HG02970 (cell line): ENCODE data around the gene SEH1L.
A peak's percentile ranks its signal among the peaks of the same experiment; 100 is the strongest.
"Not testable (repeated sequence)": the region's sequence is repeated elsewhere in the genome, so short reads cannot be mapped to it uniquely, and the experiment has no call there.

ENCODE experiments used
- ATAC-seq: cut with Tn5 transposase; IDR thresholded peaks from one replicate; pipeline ENCODE4 v1.9.1; 2021; ENCODE audit warnings: mild to moderate bottlenecking, moderate library complexity, moderate number of reproducible peaks; ENCODE audit not compliant: unreplicated experiment, low FRiP score

The SEH1L gene

DNA sequence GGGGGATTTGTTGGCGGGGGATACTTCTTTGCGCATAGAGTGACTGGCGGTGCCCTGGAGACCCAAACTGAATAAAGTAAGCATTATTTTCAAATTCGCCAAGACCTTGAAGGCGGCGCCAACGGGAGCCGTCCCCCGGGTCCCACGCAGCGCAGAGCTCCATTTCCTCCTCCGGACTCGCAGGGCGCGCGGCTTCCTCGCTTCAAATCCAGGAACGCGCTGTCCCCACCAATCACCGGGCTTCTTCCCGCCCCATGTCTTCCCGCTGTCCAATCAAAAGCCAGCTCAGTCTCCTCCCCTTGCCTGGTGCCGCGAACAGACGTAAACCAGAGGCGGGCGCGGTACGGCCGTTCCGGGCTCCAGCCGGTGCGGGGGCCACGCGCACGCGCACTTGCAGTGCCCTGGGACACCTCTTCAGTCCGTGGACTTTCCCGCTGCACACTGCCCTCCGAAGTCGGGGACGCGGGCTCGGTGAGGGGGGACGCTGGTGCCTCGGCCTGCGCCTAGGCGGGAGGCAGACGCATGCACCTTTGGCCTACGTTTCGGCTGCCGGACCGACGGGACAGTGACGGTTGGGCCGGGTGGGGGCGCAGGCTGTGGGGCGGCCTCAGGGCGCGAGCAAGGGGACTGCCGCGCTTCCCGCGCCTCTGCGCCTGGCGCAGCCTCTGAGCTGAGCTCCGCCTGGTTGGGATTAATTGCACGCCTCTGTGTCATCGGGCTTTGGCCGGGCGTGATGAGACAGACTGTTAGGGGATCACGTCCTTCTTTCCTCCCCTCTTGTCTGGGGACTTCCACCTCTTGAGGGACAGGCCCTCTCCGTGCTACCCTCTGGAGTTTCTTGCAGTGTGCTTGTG, 43.4 kb downstream of the SEH1L start, which contains the start of gene CEP192:
Gene CEP192 (plus strand): TSS at position 396 of the 854 bp plus-strand sequence. CDS start 8,063 bp downstream, outside the sequence.
- ATAC-seq = peak; percentile 93

DNA sequence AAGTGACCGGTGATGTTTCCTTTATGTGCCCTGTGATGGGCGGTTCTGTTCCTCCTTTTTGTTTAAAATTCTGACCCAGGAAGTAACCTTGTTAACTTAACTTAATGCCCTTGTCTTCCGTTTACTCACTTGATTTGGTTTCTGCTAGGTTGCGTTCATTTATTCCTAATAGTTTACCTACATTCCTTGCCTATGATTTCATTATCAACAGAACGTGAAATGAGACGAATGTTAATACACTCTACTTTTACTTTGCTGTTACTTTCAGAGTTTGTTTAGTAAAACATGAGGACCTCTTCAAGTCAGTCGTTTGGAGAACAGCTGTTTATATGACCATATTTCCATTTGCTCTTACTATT, 44.0 kb downstream of the SEH1L start:
- no peak for ATAC-seq

DNA sequence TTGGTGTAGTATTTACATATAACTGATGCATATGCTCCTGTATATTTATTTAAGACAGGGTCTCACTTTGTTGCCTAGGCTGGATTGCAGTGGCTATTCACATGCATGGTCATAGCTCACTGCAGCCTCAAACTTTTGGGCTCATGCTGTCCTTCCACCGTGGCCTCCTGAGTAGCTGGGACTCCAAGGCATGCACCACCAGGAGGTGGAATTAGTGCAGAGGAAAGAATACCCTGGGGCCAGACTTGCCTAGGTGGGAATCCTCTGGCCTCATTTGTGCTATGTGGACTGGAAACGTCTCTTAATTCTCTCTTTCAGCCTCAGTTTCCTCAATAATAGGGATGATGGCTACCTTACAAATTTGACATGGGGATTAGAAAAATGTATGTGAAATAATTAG, 45.6 kb downstream of the SEH1L start:
- no peak for ATAC-seq

DNA sequence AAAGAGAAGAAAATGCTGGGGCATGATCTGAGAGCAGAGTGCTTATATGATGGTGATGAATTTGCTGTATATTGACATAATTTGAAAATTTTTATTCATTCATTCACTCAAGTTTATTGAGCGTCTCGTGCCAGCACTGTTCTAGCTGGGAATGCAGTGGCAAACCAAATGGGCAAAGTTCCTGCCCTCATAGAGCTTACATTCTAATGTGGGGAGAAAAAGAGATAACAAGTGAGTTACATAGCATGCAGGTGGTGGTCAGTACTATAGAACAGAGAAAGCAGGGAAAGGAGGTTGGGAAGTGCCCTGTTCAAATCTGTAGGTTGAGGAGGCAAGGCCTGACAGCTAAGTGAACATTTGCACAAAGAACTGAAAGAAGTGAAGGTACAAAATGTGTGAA, 47.6 kb downstream of the SEH1L start:
- ATAC-seq = no peak

DNA sequence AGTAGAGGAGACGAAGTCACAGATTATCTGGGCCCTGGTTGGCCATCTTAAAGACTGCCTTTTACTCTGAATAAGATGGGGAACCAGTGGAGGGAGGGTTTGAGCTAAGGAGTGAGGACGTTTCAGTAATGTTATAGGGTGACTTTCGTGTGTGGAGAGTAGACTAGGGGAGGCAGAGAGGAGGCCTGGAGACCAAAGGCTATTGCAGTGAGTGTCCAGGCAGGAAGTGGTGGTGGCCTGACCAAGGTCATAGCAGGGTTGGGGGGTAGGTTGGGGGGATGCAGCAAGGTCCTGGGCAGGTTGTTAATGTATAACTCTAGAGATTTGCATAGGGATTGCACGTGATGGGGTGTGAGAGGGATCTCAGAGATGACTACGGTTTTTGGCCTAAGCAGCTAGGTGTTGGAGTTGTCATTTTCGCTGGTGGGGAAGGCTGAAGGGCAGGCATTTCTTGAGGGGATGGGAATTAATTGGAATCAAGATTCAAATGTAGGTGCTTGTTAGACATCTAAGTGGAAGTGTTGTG, 48.2 kb downstream of the SEH1L start:
- no peak for ATAC-seq

DNA sequence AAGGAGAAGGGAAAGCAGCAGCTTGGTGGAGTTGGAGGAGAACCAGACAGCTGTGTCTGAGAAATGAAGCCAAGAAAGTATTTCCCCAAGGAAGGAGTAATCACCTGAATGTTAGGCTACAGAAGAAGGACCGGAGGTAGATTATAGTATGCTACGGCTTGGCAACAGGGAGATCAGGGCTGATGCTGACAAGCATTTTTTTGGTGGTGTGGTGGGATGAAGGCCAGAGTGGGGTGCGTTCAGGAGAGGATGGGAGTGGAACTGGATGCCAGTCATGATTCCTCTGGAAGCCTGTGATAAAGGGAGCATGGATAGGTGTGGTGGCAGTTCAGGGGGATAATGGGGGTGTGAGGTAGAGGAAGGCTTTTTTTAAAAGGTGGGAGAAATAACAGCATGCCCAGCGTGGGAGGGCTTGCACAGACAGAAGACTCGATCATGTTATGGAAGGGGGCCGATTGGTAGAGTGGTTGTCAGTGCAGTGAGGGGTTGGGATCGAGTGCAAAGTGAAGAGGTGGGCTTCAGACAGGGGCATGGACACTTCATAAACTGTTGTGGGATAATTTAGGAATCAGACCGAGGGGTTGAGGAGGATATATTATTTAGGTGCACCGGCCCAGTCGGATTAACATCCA, 49.0 kb downstream of the SEH1L start:
- no peak for ATAC-seq

DNA sequence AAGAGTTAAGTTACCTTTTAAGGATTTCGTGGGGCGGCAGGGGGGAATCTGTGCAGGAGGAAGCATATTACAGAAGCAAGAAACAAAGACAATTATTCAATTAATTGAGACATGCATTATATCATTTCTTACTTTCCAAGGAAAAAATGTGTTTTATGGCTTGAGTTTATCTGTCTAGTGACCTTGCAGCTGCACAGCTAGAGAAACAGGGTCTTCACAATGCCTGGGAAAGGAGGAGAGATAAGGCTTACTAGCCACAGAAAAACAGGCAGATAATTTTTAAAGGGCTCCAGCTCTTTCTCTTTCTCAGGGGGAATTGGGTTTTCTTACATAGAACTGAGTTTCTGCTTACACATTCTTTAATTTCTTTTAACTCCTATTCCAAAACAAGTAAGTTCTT, 49.5 kb downstream of the SEH1L start:
- not testable (repeated sequence) for ATAC-seq

DNA sequence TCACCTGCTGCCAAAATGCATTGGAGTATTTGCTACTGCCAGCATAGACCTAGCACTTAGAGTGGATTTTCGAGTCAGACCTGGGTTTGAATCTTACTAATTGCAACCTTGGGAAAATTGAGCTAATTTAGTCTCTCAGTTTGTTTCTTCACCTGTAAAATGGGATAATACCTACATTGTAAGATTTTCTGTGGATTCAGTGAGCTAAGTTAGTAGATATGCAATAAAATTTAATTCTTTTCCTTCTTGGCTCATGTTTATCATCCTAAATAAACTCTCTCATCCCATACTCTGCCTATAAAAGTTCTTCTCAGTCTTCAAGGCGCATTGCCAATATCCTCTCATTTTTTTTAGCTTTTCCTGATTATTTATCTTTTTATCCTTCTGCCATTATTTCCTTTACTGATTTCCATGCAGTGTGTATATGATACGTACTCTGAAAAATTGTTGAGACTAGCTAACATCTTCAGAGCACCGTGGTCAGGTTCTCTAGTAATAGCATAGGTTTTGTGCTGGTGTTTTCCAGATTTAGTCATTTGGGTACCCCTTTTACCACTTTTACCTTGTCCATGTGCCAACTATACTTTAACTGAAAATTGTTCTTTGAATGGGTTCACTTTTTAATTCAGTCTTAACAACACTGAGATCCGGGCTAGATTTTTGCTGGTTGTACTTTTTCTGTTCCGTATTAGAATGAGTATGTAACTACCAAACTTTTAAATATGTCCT, 50.7 kb downstream of the SEH1L start:
- no peak for ATAC-seq

DNA sequence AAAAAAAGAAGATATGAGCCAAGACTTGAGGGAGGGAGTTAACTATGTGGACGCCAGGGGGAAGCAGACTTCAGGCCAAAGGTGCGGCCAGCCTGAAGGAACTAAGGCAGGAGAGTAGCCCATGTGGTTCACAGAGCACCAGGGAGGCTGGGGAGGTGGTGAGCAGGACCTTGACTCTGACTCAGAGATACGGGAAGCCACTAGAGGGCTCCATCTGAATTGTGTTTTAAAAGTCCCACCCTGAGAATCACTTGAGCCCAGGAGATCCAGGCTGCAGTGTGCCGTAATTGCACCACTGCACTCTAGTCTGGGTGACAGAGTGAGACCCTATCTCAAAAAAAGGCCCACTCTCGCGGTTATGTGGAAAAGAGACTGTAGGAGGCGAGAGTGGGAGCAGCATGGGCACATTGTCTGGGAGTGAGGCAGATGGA, 55.7 kb downstream of the SEH1L start:
- ATAC-seq = no peak

DNA sequence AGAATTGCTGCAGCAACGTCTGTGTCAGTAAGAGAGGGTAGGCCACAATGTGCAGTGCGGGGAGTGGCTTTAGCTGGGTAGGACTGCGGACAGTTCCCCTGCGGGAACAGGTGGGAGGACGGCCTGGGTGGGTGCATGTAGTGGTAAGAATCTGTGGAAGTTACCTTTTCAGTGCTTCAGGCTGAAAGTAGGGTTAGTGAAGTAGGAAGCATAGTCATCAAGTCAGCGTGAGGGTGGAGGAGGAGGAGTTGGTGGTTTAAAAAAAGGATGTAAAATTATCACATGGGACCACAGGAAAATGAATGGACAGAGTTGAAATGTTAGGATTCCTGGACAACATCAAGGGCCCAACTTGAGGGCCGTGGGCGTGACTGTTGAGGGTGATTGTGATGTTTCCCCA, 56.6 kb downstream of the SEH1L start:
- ATAC-seq = no peak

DNA sequence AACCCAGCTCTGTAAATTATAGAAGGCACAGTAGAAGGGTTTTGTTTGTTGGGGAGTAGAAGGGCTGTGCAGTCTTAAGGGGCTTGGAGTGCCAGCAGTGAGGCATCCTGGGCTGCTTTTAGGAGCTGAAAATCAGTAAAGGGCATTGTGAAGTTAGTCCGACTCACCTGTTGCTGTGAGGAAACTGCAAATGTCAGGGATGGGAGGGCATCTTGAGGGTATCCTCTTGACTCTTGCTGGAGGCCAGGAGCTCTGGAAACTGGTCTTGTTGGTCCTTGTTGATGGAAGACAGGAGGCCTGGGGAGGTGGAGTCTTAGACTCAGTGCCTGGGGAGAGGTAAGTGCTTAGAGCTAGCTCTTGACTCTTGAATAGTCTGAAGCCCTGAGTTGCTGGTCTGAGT, 57.5 kb downstream of the SEH1L start:
- ATAC-seq = no peak

DNA sequence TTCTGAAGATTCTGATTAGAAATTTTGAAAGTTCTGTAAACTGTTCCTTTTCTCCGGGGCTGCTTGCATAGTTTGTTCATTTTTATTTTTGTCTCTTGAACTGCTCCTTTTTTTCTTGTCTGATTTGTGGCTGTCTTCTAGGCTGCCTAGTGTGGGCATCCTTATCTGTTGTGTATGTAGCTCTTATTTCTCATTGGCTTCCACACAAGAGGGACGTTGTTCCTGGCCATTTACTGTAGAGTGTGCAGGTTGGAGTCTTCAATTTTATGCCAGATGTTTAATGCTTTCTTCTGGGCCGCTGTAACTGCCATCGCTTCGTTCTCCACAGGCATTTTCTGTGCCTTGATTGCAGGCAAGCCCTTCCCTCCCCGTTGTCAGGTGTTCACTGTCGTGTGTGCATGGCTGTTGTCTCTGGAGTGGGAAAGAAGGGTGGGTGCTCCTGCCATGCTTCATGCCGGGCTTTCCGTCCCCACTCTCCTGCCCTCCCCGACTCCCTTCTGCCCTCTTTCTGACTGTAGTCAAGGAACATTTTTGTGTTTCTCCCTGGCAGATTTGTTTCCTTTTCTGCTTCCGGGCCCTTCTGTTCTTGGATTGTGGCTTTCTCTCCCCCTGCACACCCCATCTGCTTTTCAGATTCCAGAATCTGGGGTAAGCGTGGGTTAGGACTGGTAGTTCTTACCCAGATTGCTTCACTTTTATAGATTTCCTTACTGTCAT, 58.9 kb downstream of the SEH1L start:
- ATAC-seq = no peak

DNA sequence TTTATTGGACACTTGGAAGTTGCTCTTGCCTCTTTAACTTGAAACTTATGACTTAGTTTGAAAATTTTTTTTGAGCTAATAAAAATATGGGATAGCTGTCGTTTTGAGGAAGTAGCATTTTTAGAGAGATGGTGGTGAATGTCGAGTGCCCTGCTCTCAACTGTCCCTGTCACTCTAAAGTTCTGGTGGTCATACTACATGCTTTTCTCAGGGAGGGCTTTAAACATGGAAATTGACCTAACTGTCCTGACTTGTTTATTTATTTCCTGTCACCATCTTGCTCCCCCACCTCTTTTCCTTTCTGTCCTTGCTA, 59.4 kb downstream of the SEH1L start:
- no peak for ATAC-seq

DNA sequence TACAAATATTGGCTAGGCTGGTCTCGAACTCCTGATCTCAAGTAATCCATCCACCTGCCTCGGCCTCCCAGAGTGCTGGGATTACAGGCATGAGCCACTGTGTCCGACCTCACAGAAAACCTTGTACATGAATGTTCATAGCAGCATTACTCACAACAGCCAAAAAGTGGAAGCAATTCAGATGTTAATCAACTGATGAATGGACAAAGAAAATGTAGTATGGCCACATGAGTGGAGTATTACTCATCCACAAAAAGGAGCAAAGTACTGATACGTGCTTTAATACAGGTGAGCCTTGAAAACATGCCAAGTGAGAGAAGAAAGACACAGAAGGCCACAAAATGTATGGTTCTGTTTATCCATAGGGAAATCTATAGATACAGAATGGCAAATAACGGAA, 63.9 kb downstream of the SEH1L start:
- ATAC-seq = no peak

DNA sequence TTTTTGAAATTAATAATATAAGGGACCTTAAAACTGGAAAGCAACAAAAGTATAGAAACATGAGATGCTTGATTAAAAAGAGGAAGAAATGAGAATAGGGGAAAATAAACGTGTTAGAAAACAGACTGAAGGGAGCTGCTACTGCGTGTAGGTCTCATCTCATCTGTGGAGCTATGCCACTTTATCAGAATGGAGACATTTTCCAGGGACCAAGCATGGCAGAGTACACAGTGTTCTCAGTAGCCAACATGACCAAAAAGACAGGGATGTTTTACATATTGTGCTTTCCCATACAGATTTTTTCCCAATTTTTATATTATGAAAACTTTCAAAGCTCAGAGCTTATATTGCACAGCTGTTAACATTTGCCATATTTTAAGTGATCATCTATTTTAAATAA, 66.4 kb downstream of the SEH1L start:
- ATAC-seq = no peak

DNA sequence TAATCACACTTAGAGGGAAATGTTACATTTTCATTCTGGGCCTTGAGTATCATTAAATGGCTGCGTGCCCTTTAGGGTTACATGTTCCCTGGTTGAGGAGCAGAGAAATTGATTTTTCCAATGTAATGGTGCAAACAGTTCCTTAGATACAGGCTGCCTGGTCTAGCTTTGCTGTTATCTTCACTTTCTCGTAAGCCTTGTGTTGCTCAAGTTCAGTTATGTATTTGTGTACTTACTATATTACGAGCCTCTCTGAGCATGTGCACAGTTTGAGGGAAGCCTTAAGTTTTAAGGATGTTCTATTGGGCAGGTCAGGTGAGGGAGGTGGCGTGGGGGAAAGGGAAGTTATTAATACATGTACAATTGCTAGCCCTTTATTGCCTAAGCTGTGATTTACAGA, 67.0 kb downstream of the SEH1L start:
- ATAC-seq = no peak

DNA sequence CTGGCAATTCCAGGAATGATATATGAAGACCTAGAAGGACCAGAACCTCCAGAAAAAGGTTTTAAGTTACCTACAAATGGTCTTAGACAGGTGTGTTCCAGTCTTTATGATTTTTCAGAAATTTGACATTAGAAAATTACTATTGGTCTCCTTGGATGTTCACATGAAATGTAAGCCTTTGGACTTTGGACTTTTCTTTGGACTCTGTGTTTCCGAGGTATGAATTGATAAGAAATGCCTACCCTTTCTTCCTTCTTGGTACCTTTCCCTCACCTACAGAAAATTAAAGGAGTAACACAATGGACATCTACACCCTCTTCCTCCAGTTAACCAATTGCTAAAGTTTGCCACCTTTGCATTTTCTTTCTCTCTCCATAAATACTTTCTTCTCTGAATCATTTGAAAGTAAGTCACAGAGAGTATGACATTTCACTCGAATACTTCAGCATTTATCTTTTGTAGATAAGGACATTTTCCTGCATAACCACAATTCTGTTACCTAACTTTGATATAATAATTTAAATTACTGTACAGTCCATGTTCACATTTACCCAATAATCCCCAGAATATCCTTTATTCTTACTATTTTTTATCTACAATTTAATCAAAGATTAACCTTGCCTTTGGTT, 69.5 kb downstream of the SEH1L start:
- ATAC-seq = no peak

DNA sequence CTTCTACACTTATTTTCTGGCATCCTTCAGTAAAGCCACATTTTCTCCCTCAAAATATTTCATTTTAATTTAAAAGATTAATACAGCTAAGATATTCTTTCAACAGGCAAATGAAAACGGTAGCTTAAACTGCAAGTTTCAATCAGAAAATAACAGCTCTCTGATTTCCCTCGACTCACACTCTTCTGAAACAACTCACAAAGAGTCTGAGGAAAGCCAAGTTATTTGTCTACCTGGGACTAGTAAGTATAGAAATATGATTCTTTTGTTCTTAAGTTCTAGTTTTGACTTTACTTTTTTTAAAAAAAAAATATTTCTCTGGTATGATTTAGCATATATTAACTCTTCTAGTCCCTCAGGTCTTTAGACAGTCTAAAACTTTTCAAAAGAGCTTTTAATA, 70.6 kb downstream of the SEH1L start:
- no peak for ATAC-seq

DNA sequence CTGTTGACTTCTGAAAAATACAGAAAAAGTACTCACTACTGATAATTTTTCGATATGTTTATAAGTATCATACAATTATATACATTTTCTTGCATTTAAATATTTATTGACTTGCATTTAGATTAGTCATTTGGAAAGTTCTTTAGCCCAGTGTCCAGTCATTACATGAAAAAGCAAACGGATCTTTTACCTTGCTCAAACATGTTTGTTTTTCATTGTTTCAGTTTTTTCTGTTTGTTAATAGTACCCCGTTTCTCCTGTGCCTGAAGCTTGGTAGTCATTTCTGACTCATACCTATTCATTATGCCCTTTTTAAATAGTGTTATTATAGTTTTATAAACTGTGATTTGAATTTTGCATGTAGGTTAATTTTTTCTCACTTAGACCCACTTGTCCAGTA, 71.5 kb downstream of the SEH1L start:
- ATAC-seq = no peak

DNA sequence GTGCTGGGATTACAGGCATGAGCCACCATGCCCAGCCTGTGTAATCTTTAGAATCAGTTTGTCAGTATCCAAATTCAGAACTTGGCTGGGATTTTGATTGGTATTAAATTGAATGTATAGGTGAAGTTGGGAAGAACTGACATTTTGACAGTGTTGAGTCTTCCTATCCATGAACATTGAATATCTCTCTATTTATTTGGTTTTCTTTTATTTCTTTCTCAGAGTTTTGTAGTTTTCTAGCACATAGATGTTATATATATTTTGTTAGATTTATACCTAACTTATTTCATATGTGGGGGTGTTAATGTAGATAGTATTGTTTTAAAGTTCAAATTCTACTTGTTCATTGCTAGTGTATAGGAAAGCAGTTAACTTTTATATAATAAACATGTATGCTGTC, 74.8 kb downstream of the SEH1L start:
- no peak for ATAC-seq
